ENCODE results near the gene MYO3B.
"Not testable (repeated sequence)": the region's sequence is repeated elsewhere in the genome, so short reads cannot be mapped to it uniquely, and the experiment has no call there.

The MYO3B gene

GRCh38 chr2:170206805-170207407 is 29.0 kb downstream of the MYO3B start:
- DNase-seq (ENCODE audit: low read depth in 1 of 2, low spot score in 1 of 2) = no peak

- DNase-seq (ENCODE audit: low read depth in 1 of 2, low spot score in 1 of 2) = no peak
Observed at GRCh38 chr2:170207901-170208300, 30.0 kb downstream of the MYO3B start.

- DNase-seq (ENCODE audit: low read depth in 1 of 2, low spot score in 1 of 2) = no peak
Observed at GRCh38 chr2:170208967-170209366, 31.0 kb downstream of the MYO3B start.

DNA sequence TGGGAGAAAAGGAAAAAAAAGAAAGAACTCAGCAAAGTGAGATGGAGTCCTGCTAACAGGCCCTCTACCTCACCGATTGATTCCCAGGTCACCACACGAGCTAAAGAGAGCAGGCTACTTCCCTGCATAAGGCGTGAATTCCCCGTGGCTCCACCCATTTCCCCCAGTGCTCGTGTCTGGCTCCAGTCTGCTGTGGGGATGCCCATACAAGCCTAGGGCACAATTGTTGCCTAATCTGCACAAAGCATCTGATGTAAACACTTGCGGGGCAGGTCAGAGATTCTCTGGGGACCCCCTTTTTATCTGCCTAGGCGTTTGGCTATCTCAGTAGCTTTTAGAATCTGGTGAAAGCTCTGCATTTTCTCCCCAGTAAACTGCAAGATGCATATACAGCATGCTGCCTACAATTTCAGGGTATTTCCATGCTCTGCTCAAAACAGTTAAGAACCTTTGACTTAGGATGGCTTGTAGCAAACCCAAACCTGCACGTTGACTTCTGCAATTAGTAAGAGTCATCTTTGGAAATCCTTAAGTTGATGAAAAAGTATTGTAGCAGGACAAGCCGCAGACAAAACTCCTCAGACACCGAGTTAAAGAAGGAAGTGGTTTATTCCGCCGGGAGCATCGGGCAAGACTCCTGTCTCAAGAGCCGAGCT is 34.8 kb downstream of the MYO3B start:
- DNase-seq (ENCODE audit: low read depth in 1 of 2, low spot score in 1 of 2) = no peak

GRCh38 chr2:170213281-170213625 is 35.3 kb downstream of the MYO3B start:
- not testable (repeated sequence) for DNase-seq (ENCODE audit: low read depth in 1 of 2, low spot score in 1 of 2)

GRCh38 chr2:170213651-170214050 is 35.7 kb downstream of the MYO3B start:
- DNase-seq (ENCODE audit: low read depth in 1 of 2, low spot score in 1 of 2) = no peak

DNA sequence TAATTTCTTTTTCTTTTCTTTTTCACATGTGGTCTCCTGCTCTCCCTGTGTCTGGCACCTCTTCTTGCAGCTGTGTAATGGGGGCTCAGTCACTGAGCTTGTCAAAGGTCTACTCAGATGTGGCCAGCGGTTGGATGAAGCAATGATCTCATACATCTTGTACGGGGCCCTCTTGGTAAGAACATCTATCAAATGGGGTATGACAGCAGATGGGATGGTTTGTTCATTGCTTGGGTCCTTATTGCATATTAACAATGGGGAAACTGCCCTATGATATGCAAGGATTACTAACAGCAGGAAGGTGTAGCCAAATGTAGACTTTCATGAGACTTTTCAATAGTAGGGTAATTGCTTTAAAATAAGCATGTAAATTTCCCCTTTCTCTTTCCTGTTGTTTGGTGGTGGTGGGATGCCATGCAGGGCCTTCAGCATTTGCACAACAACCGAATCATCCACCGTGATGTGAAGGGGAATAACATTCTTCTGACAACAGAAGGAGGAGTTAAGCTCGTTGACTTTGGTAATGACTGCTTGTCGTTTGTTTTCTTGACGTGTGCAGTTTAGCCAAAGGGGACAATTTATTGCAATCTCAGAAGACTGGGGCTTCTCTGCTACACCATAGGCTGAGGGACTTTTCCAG is 36.5 kb downstream of the MYO3B start:
- no peak for DNase-seq (ENCODE audit: low read depth in 1 of 2, low spot score in 1 of 2)

DNA sequence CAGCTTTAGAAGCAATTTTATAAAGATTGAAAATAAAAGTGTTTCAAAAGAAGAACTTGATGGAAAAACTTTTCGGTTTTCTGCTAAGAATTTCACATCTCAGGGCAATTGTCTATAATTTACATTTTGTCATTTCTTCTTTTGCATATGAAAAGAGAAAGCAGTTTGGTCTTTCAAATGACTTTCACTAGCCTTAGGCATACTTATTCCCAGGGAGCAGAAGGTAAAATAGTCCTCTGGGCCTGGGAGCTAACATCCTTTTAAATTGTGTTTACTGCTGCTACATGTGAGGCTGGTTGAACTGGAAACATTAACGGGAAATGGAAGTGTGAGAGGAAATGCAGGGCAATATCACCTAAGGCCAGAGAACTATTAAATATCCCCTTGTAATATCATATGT is 37.1 kb downstream of the MYO3B start:
- no peak for DNase-seq (ENCODE audit: low read depth in 1 of 2, low spot score in 1 of 2)

DNA sequence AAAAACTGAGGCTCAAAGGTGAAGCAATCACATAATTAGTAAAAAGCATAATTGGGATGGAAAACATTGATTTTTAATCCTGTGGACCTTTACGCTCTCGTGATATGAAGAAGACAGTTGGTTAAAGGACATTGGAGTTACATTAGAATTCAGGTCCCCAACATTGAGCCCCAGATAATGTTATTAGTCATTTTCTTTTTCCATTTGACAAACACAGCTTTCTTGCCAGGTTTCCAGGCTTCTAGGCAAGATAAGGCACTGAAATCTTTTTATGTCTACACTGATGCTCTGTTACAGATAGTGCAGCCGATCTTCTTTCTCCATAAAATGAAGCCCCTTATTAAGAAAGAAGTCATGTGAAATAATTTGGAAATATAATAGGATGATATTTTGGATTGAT is 38.5 kb downstream of the MYO3B start:
- no peak for DNase-seq (ENCODE audit: low read depth in 1 of 2, low spot score in 1 of 2)

GRCh38 chr2:170216981-170217380 is 39.0 kb downstream of the MYO3B start:
- no peak for DNase-seq (ENCODE audit: low read depth in 1 of 2, low spot score in 1 of 2)

DNA sequence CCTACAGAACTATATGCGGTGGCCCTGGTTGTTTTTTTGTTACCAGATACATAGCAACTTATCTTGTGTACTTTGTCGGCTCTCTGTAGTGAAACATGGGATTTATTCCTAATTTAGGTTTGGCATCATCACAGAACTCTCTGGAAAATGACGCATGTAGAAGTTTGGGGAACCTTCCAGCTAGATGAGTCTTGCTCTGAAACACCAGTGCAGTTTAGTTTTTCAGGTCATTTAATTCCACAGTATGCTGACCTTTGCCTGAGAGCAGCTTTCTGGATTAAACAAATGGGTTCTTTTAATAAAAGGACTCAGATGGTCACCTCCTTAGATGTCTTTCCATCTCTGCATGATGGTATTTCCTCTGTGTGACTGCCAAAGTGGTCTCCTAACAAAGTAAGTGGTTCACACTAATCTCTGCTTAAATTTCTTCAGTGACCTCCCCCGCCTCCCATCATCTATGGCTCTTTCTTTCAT is 39.9 kb downstream of the MYO3B start:
- no peak for DNase-seq (ENCODE audit: low read depth in 1 of 2, low spot score in 1 of 2)

- DNase-seq (ENCODE audit: low read depth in 1 of 2, low spot score in 1 of 2) = no peak
Observed at GRCh38 chr2:170218456-170218855, 40.5 kb downstream of the MYO3B start.

DNA sequence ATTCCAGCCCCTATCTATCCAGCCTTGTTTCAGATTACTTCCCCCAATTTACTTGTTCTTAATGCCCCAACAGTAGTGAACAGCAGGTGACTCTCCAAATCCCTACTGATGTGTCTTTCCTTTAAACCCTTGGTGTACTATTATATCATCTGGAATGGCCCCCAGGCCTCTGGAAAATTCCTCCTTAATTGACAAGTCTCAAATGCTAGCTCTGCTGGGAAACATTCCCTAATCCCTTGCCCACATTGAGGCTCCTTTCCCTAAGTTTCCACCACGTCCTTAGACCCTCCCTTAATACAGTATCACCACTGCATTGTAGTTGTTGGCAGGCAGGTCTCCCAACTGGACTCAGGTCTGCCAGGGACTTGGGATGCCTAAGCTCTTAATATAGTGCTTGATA is 41.0 kb downstream of the MYO3B start:
- no peak for DNase-seq (ENCODE audit: low read depth in 1 of 2, low spot score in 1 of 2)

DNA sequence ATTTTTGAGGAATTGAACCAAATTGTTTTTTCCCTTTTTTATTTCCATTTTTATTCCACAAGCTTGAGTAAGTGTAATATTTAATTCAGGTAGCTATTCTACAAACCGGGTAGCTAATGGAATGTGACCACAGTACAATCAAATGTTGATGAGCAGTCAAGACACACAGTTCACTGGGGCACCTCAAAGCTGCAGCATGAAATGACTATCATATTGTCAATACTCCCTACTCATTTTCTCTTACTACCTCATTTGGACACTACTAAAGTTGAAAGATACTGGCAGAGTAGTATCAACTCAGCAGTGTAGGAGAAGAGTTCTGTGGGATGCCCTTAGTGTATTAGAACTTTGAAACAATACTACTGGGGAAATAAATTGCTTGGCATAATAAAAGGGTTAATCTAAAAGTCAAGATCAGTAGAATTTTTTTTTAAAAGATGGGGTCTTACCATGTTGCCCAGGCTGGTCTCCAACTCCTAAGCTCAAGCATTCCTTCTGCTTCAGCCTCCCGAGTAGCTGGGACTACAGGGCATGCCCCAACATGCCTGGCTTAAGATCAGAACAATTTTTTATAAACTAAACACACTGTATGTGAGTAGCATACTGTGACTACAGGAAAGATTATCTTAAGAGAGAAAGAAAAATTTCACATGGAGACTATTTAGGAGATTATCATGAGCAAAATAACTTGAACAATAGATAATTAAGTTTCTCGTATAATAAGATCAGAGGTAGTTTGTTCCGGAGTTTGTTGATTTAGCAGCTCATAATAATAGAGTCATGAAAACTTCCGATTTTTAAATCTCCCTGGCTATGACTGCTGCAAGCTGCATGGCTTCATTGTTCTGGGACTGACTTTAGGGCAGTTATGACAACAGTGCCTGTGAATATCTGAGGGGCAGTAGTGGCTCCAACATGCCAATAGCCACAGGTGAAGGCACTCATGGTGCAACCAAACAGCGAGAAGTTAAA is 43.7 kb downstream of the MYO3B start:
- DNase-seq (ENCODE audit: low read depth in 1 of 2, low spot score in 1 of 2) = no peak

DNA sequence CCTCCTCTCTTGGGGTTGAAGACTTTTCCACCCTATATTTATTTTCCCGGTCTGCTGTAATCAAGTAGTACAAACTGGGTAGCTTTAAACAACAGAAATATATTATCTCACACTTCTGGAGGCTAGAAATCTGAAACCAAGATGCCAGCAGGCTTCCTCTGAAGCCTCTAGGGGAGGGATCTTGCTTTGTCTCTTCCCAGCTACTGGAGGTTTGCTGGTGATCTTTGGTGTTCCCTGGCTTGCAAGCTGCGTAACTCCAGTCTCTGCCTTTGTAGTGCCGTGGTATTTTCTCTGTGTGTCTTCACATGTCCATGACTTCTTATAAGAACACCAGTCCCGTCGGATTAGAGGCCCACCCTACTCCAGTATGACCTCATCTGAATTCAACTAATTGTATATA is 44.4 kb downstream of the MYO3B start:
- no peak for DNase-seq (ENCODE audit: low read depth in 1 of 2, low spot score in 1 of 2)

GRCh38 chr2:170222842-170223241 is 44.9 kb downstream of the MYO3B start:
- no peak for DNase-seq (ENCODE audit: low read depth in 1 of 2, low spot score in 1 of 2)

DNA sequence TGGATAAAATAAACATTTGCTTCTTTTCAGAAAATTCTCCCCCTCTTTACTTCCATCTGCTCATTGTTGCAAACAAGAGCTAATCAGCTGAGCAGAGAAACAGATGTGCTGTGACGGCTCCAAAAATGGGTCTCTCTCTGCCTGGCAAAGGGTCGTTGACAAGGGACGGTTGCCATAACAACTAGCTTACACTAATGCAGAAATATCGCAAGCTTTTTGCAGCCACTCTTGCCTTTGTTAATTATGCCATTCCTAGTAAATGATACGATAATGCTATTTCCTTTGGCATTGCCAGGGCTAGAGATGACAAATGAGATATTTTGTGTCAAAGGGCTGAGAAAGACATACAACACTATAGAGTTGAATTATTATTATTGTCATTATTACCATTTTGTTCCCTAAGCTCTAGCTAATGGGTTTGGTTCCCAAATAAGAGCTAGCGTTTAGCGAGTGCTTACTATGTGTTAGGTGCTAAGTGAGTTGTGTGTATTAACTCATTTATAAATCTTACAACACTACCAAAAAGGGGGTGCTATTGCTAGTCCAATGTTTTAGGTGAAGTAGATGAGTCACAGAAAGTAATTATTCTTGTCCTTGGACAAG is 46.8 kb downstream of the MYO3B start:
- no peak for DNase-seq (ENCODE audit: low read depth in 1 of 2, low spot score in 1 of 2)

DNA sequence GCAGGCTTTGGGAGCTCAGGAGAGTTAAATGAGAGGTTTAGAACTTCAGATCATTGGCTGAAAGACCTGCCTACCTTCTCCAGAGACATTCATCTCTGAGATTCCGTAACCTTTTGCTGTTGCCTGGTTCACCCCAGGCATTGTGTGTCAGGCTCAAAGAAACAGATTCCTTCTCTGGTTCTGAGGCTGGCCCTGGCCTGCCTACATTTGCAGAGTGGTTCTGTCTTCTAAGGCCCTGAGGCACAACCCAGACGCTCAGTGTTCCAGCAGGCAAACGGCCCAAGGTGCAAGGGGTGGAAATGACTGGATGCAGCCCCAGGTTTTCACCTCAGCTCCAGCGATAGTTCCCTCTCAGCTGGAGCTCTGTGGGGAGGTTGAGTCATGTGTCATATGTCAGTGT is 48.3 kb downstream of the MYO3B start:
- DNase-seq (ENCODE audit: low read depth in 1 of 2, low spot score in 1 of 2) = no peak

- no peak for DNase-seq (ENCODE audit: low read depth in 1 of 2, low spot score in 1 of 2)
Observed at GRCh38 chr2:170227507-170227947, 49.6 kb downstream of the MYO3B start.

- no peak for DNase-seq (ENCODE audit: low read depth in 1 of 2, low spot score in 1 of 2)
Observed at GRCh38 chr2:170227951-170228350, 50.0 kb downstream of the MYO3B start.

DNA sequence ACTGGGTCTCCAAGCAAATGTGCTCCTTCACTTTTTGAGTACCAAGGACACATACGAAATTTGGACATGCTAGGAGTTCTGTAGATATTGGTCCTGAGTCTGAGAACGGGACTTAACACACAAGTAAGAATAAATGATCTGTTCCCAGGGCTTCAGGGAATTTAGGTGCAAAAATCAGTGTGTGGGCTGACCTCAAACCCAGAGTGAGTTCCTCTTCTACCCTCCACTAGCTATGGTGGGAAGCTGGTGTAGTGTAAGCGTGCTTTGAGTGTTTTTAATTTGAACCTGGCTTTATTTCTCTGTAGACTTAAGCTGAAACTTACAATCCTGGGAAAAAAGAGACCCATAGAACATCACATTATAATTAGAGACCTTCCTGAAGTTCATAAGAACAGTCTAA is 50.5 kb downstream of the MYO3B start:
- DNase-seq (ENCODE audit: low read depth in 1 of 2, low spot score in 1 of 2) = no peak

Measured in stimulated activated CD4-positive, alpha-beta T cell treated with anti-CD3 and anti-CD28 coated beads, Interleukin-15, amount 100 ng/mL, for 1 hour (primary cell).